DND-41 (cell line): Measurements from ENCODE around the gene DNAJC3.

Experiments
- ATAC-seq: fragments of 200-7000 bp; cut with Tn5 transposase; 3 replicates; pipeline ENCODE4 v1.9.1; 2021; ENCODE audit warnings: low read depth; ENCODE audit not compliant: insufficient read depth
- DNase-seq: peaks from one replicate; pipeline ENCODE4 v3.0.0-alpha.2; 2020
- H2AFZ ChIP-seq: 2 replicates; pipeline ENCODE4 v1.6.0; 2012; ENCODE audit warnings: low read depth, low read length
- H3K27ac ChIP-seq: 2 replicates; pipeline ENCODE4 v1.5.1; 2012; ENCODE audit warnings: low read length, inconsistent platforms
- H3K27me3 ChIP-seq: fragments of 200-600 bp; sonication (generic); 2 replicates; pipeline ENCODE4 v1.6.0; 2012; ENCODE audit warnings: low read length, mild to moderate bottlenecking, inconsistent platforms; ENCODE audit not compliant: insufficient read depth, poor library complexity
- H3K36me3 ChIP-seq: 2 replicates; pipeline ENCODE4 v1.5.1; 2012; ENCODE audit warnings: low read length, inconsistent platforms; ENCODE audit not compliant: insufficient read depth
- H3K4me1 ChIP-seq: 2 replicates; pipeline ENCODE4 v1.5.1; 2012; ENCODE audit warnings: mild to moderate bottlenecking, low read length; ENCODE audit not compliant: insufficient read depth
- H3K4me2 ChIP-seq: 2 replicates; pipeline ENCODE4 v1.6.0; 2012; ENCODE audit warnings: mild to moderate bottlenecking, moderate library complexity, low read length, inconsistent platforms; ENCODE audit not compliant: insufficient read depth
- H3K4me3 ChIP-seq, 2 experiments: fragments of 200-600 bp in 1 of 2; shearing (Covaris generic) in 1 of 2; 2 replicates each; pipeline ENCODE4 v1.5.1; 2012 to 2016; ENCODE audit warnings: inconsistent platforms in 2 of 2, low read length in 2 of 2, mild to moderate bottlenecking in 2 of 2, low read depth in 1 of 2, moderate library complexity in 1 of 2
- H3K79me2 ChIP-seq: 2 replicates; pipeline ENCODE4 v1.6.0; 2012; ENCODE audit warnings: low read length, inconsistent platforms; ENCODE audit not compliant: insufficient read depth
- H3K9ac ChIP-seq: 2 replicates; pipeline ENCODE4 v1.6.0; 2012; ENCODE audit warnings: low read depth, mild to moderate bottlenecking, inconsistent platforms, low read length, moderate library complexity
- H3K9me3 ChIP-seq: 2 replicates; pipeline ENCODE4 v1.5.1; 2012; ENCODE audit warnings: low read length, moderate library complexity, mild to moderate bottlenecking, inconsistent platforms; ENCODE audit not compliant: insufficient read depth, severe bottlenecking
- H4K20me1 ChIP-seq: 2 replicates; pipeline ENCODE4 v1.6.0; 2012; ENCODE audit warnings: low read length; ENCODE audit not compliant: insufficient read depth
- EZH2 ChIP-seq: IDR thresholded peaks from 3 replicates; pipeline ENCODE4 v1.6.1; 2012; ENCODE audit warnings: borderline replicate concordance, low read depth, mild to moderate bottlenecking, moderate library complexity, low read length, inconsistent platforms; ENCODE audit not compliant: severe bottlenecking
- TF ChIP-seq, protein P1 (sequence below): IDR thresholded peaks from 2 replicates; pipeline ENCODE4 v1.5.1; 2012; ENCODE audit warnings: borderline replicate concordance, low read length, moderate library complexity, mild to moderate bottlenecking; ENCODE audit not compliant: poor library complexity, severe bottlenecking; ENCODE audit errors: extremely low read depth

Gene DNAJC3, protein sequence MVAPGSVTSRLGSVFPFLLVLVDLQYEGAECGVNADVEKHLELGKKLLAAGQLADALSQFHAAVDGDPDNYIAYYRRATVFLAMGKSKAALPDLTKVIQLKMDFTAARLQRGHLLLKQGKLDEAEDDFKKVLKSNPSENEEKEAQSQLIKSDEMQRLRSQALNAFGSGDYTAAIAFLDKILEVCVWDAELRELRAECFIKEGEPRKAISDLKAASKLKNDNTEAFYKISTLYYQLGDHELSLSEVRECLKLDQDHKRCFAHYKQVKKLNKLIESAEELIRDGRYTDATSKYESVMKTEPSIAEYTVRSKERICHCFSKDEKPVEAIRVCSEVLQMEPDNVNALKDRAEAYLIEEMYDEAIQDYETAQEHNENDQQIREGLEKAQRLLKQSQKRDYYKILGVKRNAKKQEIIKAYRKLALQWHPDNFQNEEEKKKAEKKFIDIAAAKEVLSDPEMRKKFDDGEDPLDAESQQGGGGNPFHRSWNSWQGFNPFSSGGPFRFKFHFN

DNA sequence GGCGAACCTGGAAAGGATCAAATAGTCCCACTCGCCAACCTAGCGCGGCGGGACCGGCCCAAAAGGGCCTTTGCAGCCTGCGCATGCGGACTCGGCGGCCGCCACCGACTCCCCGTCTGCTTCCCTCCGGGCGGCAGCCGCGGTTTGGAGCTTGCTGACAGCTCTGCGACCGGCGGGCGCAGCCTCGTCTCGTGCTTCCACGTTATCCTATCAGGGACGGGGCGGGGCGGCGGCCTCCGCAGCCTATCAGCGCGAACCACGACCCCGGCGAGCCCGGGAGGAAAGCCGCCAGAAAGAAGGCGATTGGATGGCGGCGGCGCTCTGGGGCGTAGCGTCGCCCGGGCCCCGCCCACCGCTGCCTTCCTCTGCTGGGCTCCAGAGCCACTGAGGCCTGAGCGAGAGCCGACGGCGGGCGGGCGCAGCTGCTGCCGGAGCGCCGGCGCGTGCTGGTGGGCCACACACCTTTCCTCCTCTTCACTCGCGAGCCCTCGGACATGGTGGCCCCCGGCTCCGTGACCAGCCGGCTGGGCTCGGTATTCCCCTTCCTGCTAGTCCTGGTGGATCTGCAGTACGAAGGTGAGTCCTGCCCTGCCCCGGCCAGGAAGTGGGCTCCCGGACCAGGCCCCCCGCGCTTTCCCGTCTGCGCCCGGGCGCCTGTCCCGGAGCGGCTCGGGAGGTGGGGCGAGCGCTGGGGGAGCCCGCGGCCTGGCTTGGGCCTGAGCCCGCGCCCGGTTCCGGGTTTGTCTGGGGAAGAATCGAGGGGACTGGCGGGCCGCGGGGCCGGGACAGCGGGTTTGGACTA lies at the start of gene DNAJC3:
DNAJC3 (plus strand) TSS at position 378 of the 802 bp plus-strand sequence; CDS start at position 495, 117 bp downstream.
- Histone ChIP-seq H3K36me3 (no peaks in the 10 kb centered on the region), H3K9me3 (peaks cover 2% of the 10 kb centered on the region), H3K4me1 (peaks cover 53% of the 10 kb centered on the region), H3K27ac (peak within 1 kb of the TSS; percentile 98), H3K79me2 (peaks cover 60% of the 10 kb centered on the region), H3K9ac (peak within 1 kb of the TSS; percentile 93), H4K20me1 (peaks cover 20% of the 10 kb centered on the region; the same call in 1 of the 2 replicates), H2AFZ (peak within 1 kb of the TSS; percentile 87), H3K4me2 (peak within 1 kb of the TSS; percentile 82), H3K27me3 (no peaks in the 10 kb centered on the region), H3K4me3 (peak within 1 kb of the TSS; percentile 77 to 84)
- ATAC-seq: peak; percentile 92
- TF ChIP-seq EZH2: no peak
- TF ChIP-seq, protein P1, sequence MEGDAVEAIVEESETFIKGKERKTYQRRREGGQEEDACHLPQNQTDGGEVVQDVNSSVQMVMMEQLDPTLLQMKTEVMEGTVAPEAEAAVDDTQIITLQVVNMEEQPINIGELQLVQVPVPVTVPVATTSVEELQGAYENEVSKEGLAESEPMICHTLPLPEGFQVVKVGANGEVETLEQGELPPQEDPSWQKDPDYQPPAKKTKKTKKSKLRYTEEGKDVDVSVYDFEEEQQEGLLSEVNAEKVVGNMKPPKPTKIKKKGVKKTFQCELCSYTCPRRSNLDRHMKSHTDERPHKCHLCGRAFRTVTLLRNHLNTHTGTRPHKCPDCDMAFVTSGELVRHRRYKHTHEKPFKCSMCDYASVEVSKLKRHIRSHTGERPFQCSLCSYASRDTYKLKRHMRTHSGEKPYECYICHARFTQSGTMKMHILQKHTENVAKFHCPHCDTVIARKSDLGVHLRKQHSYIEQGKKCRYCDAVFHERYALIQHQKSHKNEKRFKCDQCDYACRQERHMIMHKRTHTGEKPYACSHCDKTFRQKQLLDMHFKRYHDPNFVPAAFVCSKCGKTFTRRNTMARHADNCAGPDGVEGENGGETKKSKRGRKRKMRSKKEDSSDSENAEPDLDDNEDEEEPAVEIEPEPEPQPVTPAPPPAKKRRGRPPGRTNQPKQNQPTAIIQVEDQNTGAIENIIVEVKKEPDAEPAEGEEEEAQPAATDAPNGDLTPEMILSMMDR: no peak
- DNase-seq: peak; percentile 98

DNA sequence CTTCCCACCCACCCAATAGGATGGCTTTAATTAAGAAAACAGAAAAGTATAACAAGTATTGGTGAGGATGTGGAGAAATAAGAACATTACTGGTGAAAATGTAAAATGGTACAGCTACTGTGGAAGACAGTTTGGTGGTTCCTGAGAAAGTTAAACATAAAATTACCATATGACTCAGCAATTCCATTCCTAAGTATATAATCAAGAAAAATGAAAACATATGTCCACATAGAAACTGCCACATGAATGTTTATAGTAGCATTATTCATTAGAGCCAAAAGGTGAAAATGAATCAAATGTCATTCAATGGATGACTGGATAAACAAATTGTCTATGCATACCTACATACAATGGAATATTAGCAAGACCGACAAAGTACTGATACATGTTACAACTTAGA lies 49.3 kb upstream of the DNAJC3 start:
- Histone ChIP-seq H3K4me3 (no peak overlapping the region), H3K27me3 (no peaks in the 10 kb centered on the region), H3K79me2 (no peaks in the 10 kb centered on the region), H3K27ac (no peak overlapping the region), H3K4me2 (no peak overlapping the region), H3K4me1 (no peaks in the 10 kb centered on the region), H4K20me1 (no peaks in the 10 kb centered on the region), H2AFZ (no peak overlapping the region), H3K9me3 (no peaks in the 10 kb centered on the region), H3K9ac (no peak overlapping the region), H3K36me3 (no peaks in the 10 kb centered on the region)
- DNase-seq: no peak
- ATAC-seq: no peak
- TF ChIP-seq EZH2: no peak
- TF ChIP-seq, protein P1: no peak

DNA sequence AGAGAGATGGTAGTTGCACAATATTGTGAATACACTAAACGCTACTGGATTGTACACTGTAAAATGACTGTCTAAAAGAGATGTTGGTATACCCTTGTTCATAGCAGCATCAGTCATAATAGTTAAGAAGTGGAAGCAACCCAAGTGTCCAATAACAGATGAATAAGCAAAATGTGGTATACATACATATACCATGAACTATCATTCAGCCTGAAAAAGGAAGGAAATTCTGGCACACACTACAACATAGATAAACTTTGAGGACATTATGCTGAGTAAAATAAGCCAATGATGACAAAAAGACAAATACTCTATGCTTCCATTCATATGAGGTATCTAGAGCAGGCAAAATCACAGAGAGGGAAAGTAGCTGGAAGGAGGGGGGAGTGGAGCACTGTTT lies 48.5 kb upstream of the DNAJC3 start:
- Histone ChIP-seq H3K4me2 (no peak overlapping the region), H4K20me1 (no peaks in the 10 kb centered on the region), H3K27me3 (no peaks in the 10 kb centered on the region), H2AFZ (no peak overlapping the region), H3K27ac (no peak overlapping the region), H3K4me3 (no peak overlapping the region), H3K4me1 (no peaks in the 10 kb centered on the region), H3K79me2 (no peaks in the 10 kb centered on the region), H3K36me3 (no peaks in the 10 kb centered on the region), H3K9me3 (no peaks in the 10 kb centered on the region), H3K9ac (no peak overlapping the region)
- no peak for DNase-seq
- no peak for TF ChIP-seq EZH2
- TF ChIP-seq, protein P1: no peak
- ATAC-seq: no peak
